Fibroblast of the aortic adventitia (primary cell): ENCODE data around the gene DIPK1A. TPM values are rescaled to one million over a fixed set of nuclear protein-coding genes. Genes with fewer than 3 reads are reported as not detected.

Source experiments
- DNase-seq: peaks from one replicate; pipeline ENCODE4 v3.0.0-alpha.2; 2010; ENCODE audit warnings: low read depth
- H3K4me3 ChIP-seq: 2 replicates; pipeline ENCODE4 v1.5.1; 2011; ENCODE audit warnings: low read depth, mild to moderate bottlenecking, control low read depth, low read length, moderate library complexity
- total RNA-seq: library from RNA; depleted of rRNA; stranded (reverse); fragments of >200 nt; gene quantifications from 2 replicates; pipeline ENCODE4 v1.2.3, GENCODE V29; 2012; ENCODE audit warnings: low replicate concordance
- TF ChIP-seq, protein P1 (sequence below): IDR thresholded peaks from 2 replicates; pipeline ENCODE4 v1.5.1; 2011; ENCODE audit warnings: mild to moderate bottlenecking, low read length, control low read depth, inconsistent platforms; ENCODE audit not compliant: insufficient read depth

Gene DIPK1A
- total RNA-seq, 1 donor = 17.1 TPM

GRCh38 chr1:92951141-92951582 lies 10.1 kb downstream of the DIPK1A start:
- H3K4me3 ChIP-seq = no peak overlapping the region
- peak; percentile 75 for DNase-seq
- TF ChIP-seq, protein P1, sequence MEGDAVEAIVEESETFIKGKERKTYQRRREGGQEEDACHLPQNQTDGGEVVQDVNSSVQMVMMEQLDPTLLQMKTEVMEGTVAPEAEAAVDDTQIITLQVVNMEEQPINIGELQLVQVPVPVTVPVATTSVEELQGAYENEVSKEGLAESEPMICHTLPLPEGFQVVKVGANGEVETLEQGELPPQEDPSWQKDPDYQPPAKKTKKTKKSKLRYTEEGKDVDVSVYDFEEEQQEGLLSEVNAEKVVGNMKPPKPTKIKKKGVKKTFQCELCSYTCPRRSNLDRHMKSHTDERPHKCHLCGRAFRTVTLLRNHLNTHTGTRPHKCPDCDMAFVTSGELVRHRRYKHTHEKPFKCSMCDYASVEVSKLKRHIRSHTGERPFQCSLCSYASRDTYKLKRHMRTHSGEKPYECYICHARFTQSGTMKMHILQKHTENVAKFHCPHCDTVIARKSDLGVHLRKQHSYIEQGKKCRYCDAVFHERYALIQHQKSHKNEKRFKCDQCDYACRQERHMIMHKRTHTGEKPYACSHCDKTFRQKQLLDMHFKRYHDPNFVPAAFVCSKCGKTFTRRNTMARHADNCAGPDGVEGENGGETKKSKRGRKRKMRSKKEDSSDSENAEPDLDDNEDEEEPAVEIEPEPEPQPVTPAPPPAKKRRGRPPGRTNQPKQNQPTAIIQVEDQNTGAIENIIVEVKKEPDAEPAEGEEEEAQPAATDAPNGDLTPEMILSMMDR = no peak

DNA sequence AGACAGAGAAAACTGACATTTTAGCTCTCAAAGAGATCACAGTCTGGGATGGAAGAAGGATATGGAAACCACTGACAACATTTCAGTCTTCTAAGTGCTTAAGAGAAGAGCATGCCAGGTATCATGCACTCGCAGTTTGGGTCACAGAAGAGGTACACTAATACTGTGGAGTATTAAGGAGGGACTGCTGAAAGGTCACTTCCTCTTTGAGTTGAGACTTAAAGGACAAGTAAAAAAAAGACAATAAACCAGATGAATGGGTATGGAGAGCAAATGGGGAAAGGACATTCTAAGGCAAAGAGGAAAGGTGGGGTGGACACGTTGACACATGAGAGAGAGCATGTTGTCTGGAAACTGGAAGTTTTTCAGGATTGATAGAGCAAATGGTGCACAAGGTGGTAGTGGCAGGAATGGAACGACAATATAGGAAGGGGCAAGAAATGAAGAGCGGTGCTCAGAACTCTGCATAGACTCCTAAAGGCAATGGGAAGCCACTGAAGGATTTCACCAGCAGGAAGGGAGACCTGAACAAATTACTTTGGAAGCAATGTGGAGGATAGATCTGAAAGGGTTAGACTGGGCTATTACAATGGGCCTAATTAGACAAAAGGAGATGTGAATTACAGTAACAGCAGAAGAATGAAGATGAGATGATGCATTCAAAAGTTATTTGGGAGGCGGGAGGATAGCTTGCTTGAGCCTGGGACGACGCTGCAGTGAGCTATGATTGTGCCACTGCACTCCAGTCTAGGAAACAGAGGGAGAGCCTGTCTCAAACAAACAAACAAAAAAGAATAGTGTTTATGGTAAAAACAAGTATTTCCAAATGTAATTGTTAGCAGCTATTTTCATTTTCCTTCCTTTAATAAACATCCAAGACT lies 11.1 kb downstream of the DIPK1A start:
- DNase-seq = peak; percentile 62
- no peak overlapping the region for H3K4me3 ChIP-seq
- TF ChIP-seq, protein P1 = no peak

- no peak for DNase-seq
These were observed 13.2 kb downstream of the DIPK1A start for GRCh38 chr1:92948071-92948470.

DNA sequence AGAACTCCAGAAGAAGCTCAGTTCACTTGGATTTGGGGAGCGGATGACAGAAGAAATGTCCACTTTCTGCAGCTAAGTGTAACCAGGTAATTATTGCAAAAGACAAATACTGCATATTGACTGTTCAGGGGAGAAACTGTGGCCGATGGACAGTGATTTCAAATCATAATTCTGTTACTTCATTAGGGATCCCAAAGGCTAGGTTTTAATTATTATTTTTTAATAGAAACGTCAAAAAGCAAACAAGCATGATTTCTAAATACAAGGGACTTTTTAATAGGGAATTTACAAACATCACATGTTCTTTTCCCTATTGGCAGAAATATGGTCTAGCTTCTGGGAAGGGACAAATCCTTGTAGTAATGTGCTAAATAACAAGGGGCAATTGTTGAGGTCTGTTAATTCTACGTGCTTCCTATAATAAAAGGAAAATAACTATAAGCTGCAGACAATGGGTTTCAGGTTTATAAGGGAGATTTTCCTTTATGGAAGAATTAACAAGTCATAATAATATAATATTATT lies 15.5 kb downstream of the DIPK1A start:
- DNase-seq = no peak
- TF ChIP-seq, protein P1 = no peak
- H3K4me3 ChIP-seq = no peak overlapping the region

More at GRCh38 chr1:92948071-92948470, 13.2 kb downstream of the DIPK1A start:
- no peak overlapping the region for H3K4me3 ChIP-seq
- TF ChIP-seq, protein P1 = no peak

DNA sequence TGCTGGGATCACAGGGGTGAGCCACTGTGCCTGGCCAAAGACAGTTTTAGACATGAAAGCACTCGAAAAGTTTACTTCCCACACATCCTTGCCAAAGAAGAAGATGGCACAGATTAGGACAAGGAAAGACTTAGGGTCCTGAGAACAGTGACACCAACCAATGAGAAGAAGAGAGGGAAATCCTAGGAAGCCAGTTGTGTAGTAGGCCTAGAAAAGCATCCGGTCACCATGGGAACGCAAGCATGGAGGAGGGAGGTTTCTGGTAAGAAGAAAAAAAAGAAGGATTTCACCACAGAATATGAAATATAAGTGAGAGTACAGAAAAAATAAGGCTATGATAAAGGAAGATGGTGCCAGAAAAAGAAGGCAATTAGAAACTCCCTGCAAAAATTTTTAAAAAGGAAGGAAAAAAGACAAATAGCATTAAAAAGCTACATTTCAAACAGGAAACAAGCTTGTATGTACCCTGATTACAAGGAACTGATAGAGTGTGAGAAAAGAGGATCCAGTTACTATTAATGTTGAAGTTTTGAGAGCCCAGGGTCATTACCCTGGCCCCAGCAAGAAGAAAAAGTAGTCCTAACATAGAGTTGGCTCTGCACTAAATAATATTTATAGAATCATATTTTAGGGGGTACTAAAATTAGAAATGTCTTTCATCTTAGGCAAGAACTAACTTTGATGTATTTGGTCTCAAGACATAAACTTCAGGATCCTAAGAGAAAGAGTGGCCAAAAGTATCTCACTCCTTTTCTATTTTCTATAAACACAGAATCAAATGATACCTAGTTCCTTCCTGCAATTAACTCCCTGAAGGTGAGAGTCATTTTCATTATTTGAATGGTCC lies 16.1 kb downstream of the DIPK1A start:
- H3K4me3 ChIP-seq = no peak overlapping the region
- TF ChIP-seq, protein P1 = no peak
- no peak for DNase-seq

DNA sequence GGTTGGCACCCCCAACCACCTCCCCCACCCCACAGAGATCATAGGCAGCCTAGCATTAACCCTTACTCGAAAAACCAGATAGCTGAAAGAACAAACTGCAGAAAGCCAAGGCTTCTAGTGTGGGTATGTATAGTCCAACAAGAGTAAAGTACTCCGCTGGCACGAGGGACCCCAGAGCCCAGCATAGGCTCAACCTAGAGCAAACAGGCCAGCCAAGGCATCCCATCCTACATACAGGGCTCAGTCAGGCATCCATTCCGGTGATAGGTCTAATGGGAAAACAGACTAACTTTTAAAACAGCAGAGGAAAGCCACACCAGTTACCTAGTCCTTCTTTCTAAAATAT lies 17.8 kb downstream of the DIPK1A start:
- TF ChIP-seq, protein P1 = no peak
- no peak for DNase-seq
- no peak overlapping the region for H3K4me3 ChIP-seq
